SU-DHL-6 (cell line): ENCODE measurements around the gene EFCAB11.

Experiments used
- H2AFZ ChIP-seq: fragments of 200-600 bp; sonication (generic); 2 replicates; pipeline ENCODE4 v1.6.1; 2014; ENCODE audit warnings: low read depth, mild to moderate bottlenecking, moderate library complexity, mixed read lengths, antibody characterized with exemption, low read length; ENCODE audit not compliant: severe bottlenecking
- H3F3A ChIP-seq: fragments of 200-600 bp; shearing (Covaris generic); 2 replicates; pipeline ENCODE4 v1.6.0; 2016; ENCODE audit warnings: antibody characterized with exemption, mild to moderate bottlenecking; ENCODE audit not compliant: insufficient read depth
- H3K27ac ChIP-seq: fragments of 200-600 bp; sonication (generic); 2 replicates; pipeline ENCODE4 v1.5.1; 2016; ENCODE audit warnings: low read depth, mild to moderate bottlenecking, low read length, moderate library complexity, mixed read lengths
- H3K27me3 ChIP-seq: fragments of 200-600 bp; sonication (generic), shearing (Covaris generic); 2 replicates; pipeline ENCODE4 v1.6.0; 2014; ENCODE audit warnings: mild to moderate bottlenecking, low read length
- H3K36me3 ChIP-seq: fragments of 200-600 bp; sonication (generic); 2 replicates; pipeline ENCODE4 v1.6.1; 2014; ENCODE audit warnings: mild to moderate bottlenecking, low read length, mixed read lengths
- H3K4me2 ChIP-seq: fragments of 300-600, 200-600 bp; shearing (Covaris generic), sonication (generic); 2 replicates; pipeline ENCODE4 v1.6.0; 2014; ENCODE audit warnings: low read length, low read depth, mild to moderate bottlenecking; ENCODE audit not compliant: poor library complexity, severe bottlenecking
- H3K4me3 ChIP-seq: fragments of 200-600 bp; sonication (generic); 2 replicates; pipeline ENCODE4 v1.5.1; 2014; ENCODE audit warnings: antibody characterized with exemption, low read length, mild to moderate bottlenecking, mixed read lengths; ENCODE audit not compliant: insufficient read depth, poor library complexity, severe bottlenecking
- H3K79me2 ChIP-seq: fragments of 200-600 bp; sonication (generic); 2 replicates; pipeline ENCODE4 v1.6.1; 2014; ENCODE audit warnings: mild to moderate bottlenecking, low read length, moderate library complexity; ENCODE audit not compliant: insufficient read depth
- H3K9ac ChIP-seq: fragments of 200-600 bp; sonication (generic); 2 replicates; pipeline ENCODE4 v1.7.0; 2014; ENCODE audit warnings: mild to moderate bottlenecking, low read length
- H3K9me2 ChIP-seq: fragments of 200-600 bp; sonication (generic); replicated peaks from 2 replicates; pipeline ENCODE4 v1.6.1; 2014; ENCODE audit warnings: low read length; ENCODE audit not compliant: insufficient read depth
- H3K9me3 ChIP-seq: fragments of 200-600 bp; sonication (generic); 2 replicates; pipeline ENCODE4 v1.6.1; 2014; ENCODE audit warnings: low read length, mixed read lengths; ENCODE audit not compliant: insufficient read depth
- H4K20me1 ChIP-seq: fragments of 200-600 bp; sonication (generic); 2 replicates; pipeline ENCODE4 v1.6.1; 2014; ENCODE audit warnings: low read depth, mild to moderate bottlenecking, antibody characterized with exemption, low read length, moderate library complexity, mixed read lengths
- CTCF ChIP-seq: fragments of 200-600 bp; sonication (generic); IDR thresholded peaks from one replicate; pipeline ENCODE4 v1.5.1; 2017; ENCODE audit warnings: antibody characterized with exemption, mild to moderate bottlenecking, low read length, moderate library complexity; ENCODE audit not compliant: insufficient read depth, poor library complexity, severe bottlenecking
- EZH2phosphoT487 ChIP-seq: fragments of 200-600 bp; sonication (generic), shearing (Covaris generic); conservative IDR thresholded peaks from 2 replicates; pipeline ENCODE4 v1.6.1; 2018; ENCODE audit warnings: mild to moderate bottlenecking, antibody characterized with exemption, low read length, moderate library complexity, mixed read lengths

EFCAB11 gene

GRCh38 chr14:89856871-89857345 is 97.6 kb downstream of the EFCAB11 start:
- H3K4me3 ChIP-seq: no peak overlapping the region
- no peaks in the 10 kb centered on the region for H4K20me1 ChIP-seq
- H3K79me2 ChIP-seq: no peaks in the 10 kb centered on the region
- no peaks in the 10 kb centered on the region for H3K9me2 ChIP-seq
- no peak overlapping the region for H3K27ac ChIP-seq
- no peak overlapping the region for H2AFZ ChIP-seq
- no peaks in the 10 kb centered on the region for H3K36me3 ChIP-seq
- H3K27me3 ChIP-seq: no peaks in the 10 kb centered on the region
- no peaks in the 10 kb centered on the region for H3K9me3 ChIP-seq
- no peak overlapping the region for H3K9ac ChIP-seq
- H3F3A ChIP-seq: no peaks in the 10 kb centered on the region
- no peak overlapping the region for H3K4me2 ChIP-seq
- TF ChIP-seq CTCF (no peak), EZH2phosphoT487 (no peak)

- H3K9ac ChIP-seq: no peak overlapping the region
- no peaks in the 10 kb centered on the region for H3K9me2 ChIP-seq
- H3K36me3 ChIP-seq: no peaks in the 10 kb centered on the region
- H3F3A ChIP-seq: no peaks in the 10 kb centered on the region
- no peak overlapping the region for H2AFZ ChIP-seq
- no peaks in the 10 kb centered on the region for H3K79me2 ChIP-seq
- H3K9me3 ChIP-seq: no peaks in the 10 kb centered on the region
- H4K20me1 ChIP-seq: no peaks in the 10 kb centered on the region
- H3K27ac ChIP-seq: no peak overlapping the region
- no peak overlapping the region for H3K4me2 ChIP-seq
- no peak overlapping the region for H3K4me3 ChIP-seq
- TF ChIP-seq EZH2phosphoT487 (no peak), CTCF (no peak)
- H3K27me3 ChIP-seq: no peaks in the 10 kb centered on the region
Observed at GRCh38 chr14:89855961-89856656, 98.4 kb downstream of the EFCAB11 start.

GRCh38 chr14:89853936-89854693 is 100.4 kb downstream of the EFCAB11 start:
- no peaks in the 10 kb centered on the region for H3K36me3 ChIP-seq
- H2AFZ ChIP-seq: no peak overlapping the region
- H3K79me2 ChIP-seq: no peaks in the 10 kb centered on the region
- no peak overlapping the region for H3K9ac ChIP-seq
- H3F3A ChIP-seq: no peaks in the 10 kb centered on the region
- no peaks in the 10 kb centered on the region for H3K9me3 ChIP-seq
- H4K20me1 ChIP-seq: no peaks in the 10 kb centered on the region
- TF ChIP-seq CTCF: no peak
- no peak for TF ChIP-seq EZH2phosphoT487
- no peaks in the 10 kb centered on the region for H3K9me2 ChIP-seq
- H3K4me3 ChIP-seq: no peak overlapping the region
- H3K27ac ChIP-seq: no peak overlapping the region
- H3K4me2 ChIP-seq: no peak overlapping the region
- H3K27me3 ChIP-seq: no peaks in the 10 kb centered on the region
